OCI-LY3 (cell line): Measurements from ENCODE around the gene TEX19.

Experiments
- H2AFZ ChIP-seq: fragments of 200-600, 300-600 bp; shearing (Covaris generic); 2 replicates; pipeline ENCODE4 v1.6.0; 2014; ENCODE audit warnings: antibody characterized with exemption, low read depth, low read length
- H3K27ac ChIP-seq: fragments of 200-600, 300-600 bp; sonication (generic); 2 replicates; pipeline ENCODE4 v1.5.1; 2014; ENCODE audit warnings: mild to moderate bottlenecking, low read length, moderate library complexity, mixed read lengths
- H3K27me3 ChIP-seq: fragments of 200-600, 300-600 bp; sonication (generic); 2 replicates; pipeline ENCODE4 v1.6.1; 2014; ENCODE audit warnings: low read depth, low read length, mixed read lengths
- H3K36me3 ChIP-seq: fragments of 200-600, 300-600 bp; sonication (generic); replicated peaks from 2 replicates; pipeline ENCODE3; 2014; ENCODE audit warnings: low read depth, low read length, mixed read lengths
- H3K4me1 ChIP-seq: fragments of 300-600, 200-600 bp; sonication (generic); 2 replicates; pipeline ENCODE4 v1.6.1; 2014; ENCODE audit warnings: low read length, mixed read lengths
- H3K4me2 ChIP-seq: fragments of 200-600, 300-600 bp; sonication (generic); 2 replicates; pipeline ENCODE4 v1.6.1; 2014; ENCODE audit warnings: low read length, mixed read lengths
- H3K4me3 ChIP-seq: fragments of 300-600, 200-600 bp; sonication (generic); 2 replicates; pipeline ENCODE4 v1.5.1; 2014; ENCODE audit warnings: antibody characterized with exemption, mild to moderate bottlenecking, low read length, moderate library complexity
- H3K79me2 ChIP-seq: fragments of 300-600, 200-600 bp; shearing (Covaris generic); 2 replicates; pipeline ENCODE4 v1.6.1; 2014; ENCODE audit warnings: mild to moderate bottlenecking, low read length, mixed read lengths
- H3K9ac ChIP-seq: fragments of 300-600, 200-600 bp; shearing (Covaris generic); 2 replicates; pipeline ENCODE4 v1.6.0; 2014; ENCODE audit warnings: mild to moderate bottlenecking, low read length, moderate library complexity
- H3K9me3 ChIP-seq: fragments of 200-600, 300-600 bp; shearing (Covaris generic); 2 replicates; pipeline ENCODE4 v1.6.1; 2014; ENCODE audit warnings: low read length, mixed read lengths; ENCODE audit not compliant: insufficient read depth
- H4K20me1 ChIP-seq: fragments of 200-600, 300-600 bp; sonication (generic); 2 replicates; pipeline ENCODE4 v1.6.1; 2016; ENCODE audit warnings: low read length, mixed read lengths; ENCODE audit not compliant: insufficient read depth
- CTCF ChIP-seq: fragments of 200-600, 300-600 bp; sonication (generic); IDR thresholded peaks from 2 replicates; pipeline ENCODE4 v1.5.1; 2014; ENCODE audit warnings: antibody characterized with exemption, low read length, low read depth
- EZH2phosphoT487 ChIP-seq: fragments of 200-600 bp; shearing (Covaris generic); IDR thresholded peaks from 2 replicates; pipeline ENCODE4 v1.6.1; 2018; ENCODE audit warnings: antibody characterized with exemption, mixed run types, low read depth

The TEX19 gene

DNA sequence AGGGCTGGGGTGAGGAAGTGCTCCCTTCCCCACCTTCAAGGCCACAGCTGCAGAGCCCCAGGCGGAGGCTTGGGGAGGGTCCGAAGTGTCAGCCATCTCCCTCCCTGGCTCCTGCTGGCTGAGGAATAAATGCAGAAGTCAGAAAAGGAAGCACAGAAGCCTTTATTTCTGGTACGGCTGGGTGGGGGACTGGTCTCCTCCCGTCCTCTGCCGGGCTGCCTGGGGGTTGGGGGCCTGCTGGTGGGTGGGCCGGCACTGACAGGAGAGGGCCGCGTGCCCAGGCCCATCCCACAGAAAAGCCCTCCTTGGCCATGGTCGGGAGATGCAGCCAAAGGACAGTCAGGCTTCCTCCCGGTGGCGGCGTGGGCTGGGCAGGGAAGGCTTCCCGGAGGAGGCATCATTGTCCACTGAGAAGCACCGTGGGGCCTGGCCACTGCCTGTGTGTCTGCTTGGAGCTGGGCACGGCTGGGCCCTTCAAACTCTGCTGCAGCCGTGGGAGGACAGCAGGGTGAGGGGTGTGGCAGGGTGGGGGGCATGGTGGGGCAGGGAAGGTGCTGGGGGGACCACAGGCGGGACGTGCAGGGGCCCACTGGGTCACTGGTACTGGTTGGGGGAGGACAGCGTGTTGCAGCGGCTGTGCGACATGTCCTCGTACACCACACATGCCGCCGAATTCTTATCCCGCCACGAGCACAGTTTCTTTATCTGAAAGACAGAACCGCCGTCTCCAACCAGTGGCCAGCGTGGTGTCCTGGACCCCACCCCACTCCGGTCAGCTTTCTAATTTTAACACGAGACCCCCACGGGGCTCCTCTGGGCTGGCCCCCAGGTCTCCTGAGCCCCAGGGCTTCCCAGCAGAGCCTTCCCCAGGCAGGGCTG lies 44.1 kb upstream of the TEX19 start:
- Histone ChIP-seq H3K36me3 (no peaks in the 10 kb centered on the region), H3K9ac (no peak overlapping the region), H3K4me3 (no peak overlapping the region), H3K27me3 (no peaks in the 10 kb centered on the region), H3K4me2 (no peak overlapping the region), H3K27ac (no peak overlapping the region), H2AFZ (no peak overlapping the region), H3K4me1 (no peaks in the 10 kb centered on the region), H3K9me3 (no peaks in the 10 kb centered on the region), H3K79me2 (no peaks in the 10 kb centered on the region), H4K20me1 (no peaks in the 10 kb centered on the region)
- TF ChIP-seq EZH2phosphoT487 (no peak), CTCF (no peak)

DNA sequence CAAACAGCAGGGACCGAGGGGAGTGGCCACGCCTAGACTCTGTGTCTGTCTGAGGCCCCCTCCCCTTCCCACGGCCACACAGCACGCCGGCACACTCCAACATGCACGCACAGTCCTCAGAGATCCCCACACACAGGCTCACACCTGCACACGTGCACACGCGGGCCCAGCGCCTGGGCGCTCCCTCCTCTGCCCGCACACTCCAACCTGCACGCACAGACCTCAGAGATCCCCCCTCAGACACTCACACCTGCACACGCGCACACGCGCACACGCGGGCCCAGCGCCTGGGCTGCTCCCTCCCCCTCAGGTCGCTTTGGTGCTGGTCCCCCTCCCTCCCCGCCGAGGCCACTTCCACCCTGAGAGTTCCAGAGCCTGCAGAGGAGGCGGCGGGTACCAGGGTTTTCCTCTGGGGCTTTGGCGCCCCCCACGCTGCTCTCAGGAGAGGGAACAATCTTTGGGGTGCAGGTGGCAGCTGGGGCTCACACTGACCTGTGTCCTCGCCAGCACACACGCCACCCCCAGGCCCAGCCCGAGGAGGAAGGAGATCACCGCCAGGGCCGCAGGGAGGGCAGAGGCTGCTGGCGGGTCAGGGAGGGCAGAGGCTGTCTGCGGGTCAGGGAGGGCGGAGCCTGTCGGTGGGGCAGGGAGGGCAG lies 43.2 kb upstream of the TEX19 start:
- H3K4me2 ChIP-seq = no peak overlapping the region
- no peaks in the 10 kb centered on the region for H3K9me3 ChIP-seq
- H3K4me1 ChIP-seq = peaks cover 2% of the 10 kb centered on the region
- H2AFZ ChIP-seq = no peak overlapping the region
- H3K36me3 ChIP-seq = no peaks in the 10 kb centered on the region
- H4K20me1 ChIP-seq = no peaks in the 10 kb centered on the region
- no peaks in the 10 kb centered on the region for H3K27me3 ChIP-seq
- H3K79me2 ChIP-seq = no peaks in the 10 kb centered on the region
- no peak overlapping the region for H3K27ac ChIP-seq
- no peak overlapping the region for H3K9ac ChIP-seq
- TF ChIP-seq EZH2phosphoT487 (no peak), CTCF (no peak)
- H3K4me3 ChIP-seq = no peak overlapping the region

- Histone ChIP-seq H3K9ac (no peak overlapping the region), H3K4me3 (no peak overlapping the region), H3K9me3 (no peaks in the 10 kb centered on the region), H3K79me2 (no peaks in the 10 kb centered on the region), H3K4me1 (peaks cover 8% of the 10 kb centered on the region), H2AFZ (no peak overlapping the region), H4K20me1 (no peaks in the 10 kb centered on the region), H3K27ac (no peak overlapping the region), H3K36me3 (no peaks in the 10 kb centered on the region), H3K4me2 (no peak overlapping the region), H3K27me3 (no peaks in the 10 kb centered on the region)
- TF ChIP-seq EZH2phosphoT487 = no peak
- TF ChIP-seq CTCF = no peak
Observed at GRCh38 chr17:82316651-82317393, 42.2 kb upstream of the TEX19 start.
